NCI-H524 treated with DMSO at 0.1 percent for 48 hours (cell line): ENCODE data around the gene LMAN1L.

Experiments used
- DNase-seq: peaks from one replicate; lab custom pipeline; 2025; lab: John Stamatoyannopoulos, UW

The LMAN1L gene

DNA sequence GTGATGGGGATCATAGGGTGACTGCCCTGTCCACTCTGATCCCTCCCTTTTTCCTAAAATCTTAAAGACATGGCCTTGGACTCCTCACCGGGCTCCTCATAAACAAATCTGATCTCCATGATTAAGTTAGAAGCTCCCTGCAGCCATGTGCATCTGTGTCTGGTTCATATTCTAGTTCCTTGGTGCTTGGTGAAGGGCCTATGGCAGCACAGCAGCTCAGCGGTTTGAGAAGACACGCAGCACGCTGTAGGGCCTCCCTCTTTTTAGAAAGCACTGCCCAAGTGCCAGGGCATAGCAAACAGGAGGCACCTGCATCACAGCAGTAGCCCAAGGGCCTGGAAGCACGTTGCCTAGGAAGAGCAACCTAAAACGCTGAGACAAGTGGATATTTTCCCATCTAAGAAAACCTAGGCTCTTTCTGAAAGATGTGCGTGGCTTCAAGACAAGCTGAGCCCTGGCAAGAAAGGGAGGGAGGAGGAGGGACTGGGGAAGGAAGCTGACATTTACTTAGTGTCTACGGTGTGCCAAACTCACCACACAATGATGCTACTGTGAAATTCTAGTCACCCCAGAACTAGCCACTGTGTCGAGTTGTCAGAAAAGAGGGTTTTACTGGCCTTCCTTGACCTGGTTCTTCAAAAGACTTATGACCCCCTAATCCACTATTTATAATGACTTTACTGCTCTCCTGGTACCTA, 45.2 kb downstream of the LMAN1L start:
- no peak for DNase-seq

DNA sequence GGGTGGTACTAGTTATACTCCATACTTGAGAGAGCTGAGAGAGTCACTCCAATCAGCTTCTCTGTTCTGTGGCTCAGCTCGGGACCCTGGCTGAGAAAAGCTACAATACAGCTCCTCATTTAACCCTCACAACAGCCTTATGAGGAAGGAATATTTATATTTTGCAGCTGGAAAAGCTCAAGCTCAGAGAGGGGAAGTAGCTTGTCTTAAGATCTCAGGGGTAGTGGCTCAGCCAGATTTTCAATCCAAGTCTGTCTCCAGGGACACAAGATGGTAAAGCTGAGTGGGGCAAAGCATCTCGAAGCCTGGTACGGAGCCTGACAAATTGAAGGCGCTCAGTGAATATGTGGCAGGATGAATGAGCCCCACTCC, 45.7 kb downstream of the LMAN1L start:
- DNase-seq: no peak

DNA sequence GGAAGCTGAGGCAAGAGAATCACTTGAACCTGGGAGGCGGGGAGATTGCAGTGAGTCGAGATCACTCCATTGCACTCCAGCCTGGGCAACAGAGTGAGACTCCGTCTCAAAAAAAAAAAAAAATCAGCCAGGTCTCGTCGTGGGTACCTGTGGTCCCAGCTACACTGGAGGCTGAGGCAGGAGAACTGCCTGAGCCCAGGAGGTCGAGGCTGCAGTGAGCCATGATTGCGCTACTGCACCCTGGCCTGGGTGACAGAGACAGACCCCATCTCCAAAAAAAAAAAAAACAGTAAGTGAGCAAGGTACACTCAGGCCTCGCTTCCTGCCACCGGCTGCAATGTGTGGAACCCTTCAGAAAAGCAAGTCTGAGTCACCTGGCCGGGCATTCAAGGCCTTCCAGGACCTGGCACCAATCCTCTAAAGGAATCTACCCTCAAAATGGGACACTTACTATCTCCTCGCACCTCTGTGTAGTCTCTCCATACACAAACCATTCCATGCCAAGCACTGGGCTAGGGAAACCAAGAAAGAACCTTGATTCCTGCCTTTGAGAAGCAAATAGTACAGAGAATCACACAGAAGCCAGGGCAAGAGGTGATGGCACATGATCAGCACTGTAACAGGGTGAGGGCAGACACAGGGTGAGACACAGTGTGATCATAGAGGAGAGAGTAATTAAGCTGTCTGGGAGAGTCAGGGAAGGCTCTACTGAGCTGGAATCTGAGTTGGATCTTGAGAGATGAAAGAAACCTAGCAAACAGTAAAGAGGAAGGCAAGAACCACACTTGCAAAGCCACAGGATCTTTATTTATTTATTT, 50.8 kb downstream of the LMAN1L start:
- DNase-seq: no peak

DNA sequence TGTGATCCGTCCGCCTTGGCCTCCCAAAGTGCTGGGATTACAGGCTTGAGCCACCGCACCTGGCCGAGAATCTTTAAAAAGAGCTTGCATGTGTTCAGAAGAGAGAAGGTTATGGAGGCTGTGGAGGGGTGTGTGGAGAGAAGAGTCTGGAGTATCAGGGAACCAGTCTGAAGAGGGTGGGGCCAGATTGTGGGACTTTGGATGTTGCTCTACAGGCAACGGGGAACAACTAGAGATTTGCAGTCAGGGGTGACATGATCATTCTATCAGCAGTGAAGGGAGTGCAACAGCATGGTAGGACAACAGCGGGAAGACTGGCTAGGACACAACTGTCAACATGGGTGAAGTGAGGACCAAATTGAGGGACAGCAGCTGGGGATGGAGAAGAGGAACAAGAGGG, 51.7 kb downstream of the LMAN1L start:
- DNase-seq: no peak

DNA sequence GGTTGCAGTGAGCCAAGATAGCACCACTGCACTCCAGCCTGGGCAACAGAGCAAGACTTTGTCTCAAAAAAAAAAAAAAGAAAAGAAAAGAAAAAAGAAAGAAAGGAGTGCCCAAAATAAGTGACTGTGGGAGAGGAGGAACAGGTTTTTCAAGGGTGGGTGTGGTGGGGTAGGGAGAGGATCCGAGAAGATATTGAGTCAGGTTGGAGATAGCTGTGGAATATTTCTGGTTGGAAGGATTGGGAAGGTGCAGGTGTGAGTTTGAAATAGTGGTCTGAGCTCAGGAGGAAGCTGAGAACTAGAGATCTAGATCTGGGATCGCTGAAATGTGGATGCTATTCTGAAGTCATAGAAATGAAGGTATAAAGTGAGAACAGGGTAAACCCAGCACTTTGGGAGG, 52.7 kb downstream of the LMAN1L start:
- DNase-seq: no peak

DNA sequence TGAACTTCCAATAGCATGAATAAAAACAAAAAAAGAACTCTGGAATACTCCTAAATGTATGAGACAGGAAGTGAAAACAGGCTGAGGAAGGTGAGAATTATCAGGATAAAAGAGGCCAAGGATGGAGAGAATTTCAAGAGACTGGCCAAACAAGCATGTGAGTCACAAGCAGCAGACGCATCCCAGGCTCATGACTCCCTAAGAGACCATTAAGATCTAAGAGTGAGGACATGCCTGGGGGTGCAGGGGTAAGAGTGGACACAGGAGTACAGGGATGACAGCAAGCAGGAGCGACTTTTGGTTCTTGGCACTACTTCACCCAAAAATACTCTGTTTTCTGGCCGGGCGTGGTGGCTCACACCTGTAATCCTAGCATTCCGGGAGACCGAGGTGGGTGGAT, 53.5 kb downstream of the LMAN1L start:
- DNase-seq: no peak

DNA sequence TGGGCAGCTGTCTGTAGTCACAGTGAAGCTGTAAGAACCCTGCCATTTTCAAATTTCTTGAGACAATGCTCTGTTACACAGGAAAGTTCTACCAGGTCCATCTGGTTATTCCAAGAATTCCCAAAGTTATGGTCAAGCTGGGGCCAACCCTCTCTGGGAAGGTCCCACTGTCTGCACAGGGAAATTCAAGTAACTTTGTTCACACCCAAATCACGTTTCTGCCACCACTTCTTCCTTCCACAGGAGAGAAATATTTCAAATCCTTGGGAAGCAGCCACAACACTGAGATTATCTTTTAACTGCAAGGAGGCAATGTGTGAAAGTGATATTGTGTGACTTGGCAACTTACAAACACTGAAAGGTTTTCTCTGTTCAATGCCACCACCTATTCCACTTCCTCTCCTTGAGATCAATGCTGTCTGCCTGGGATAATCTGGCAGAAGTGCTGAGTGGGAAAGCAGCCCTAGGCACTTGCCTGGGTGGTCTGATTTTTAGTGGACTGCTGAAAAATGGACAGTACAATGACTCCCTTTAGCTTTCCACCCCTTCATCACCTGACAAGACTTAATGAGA, 54.9 kb downstream of the LMAN1L start:
- DNase-seq: no peak

DNA sequence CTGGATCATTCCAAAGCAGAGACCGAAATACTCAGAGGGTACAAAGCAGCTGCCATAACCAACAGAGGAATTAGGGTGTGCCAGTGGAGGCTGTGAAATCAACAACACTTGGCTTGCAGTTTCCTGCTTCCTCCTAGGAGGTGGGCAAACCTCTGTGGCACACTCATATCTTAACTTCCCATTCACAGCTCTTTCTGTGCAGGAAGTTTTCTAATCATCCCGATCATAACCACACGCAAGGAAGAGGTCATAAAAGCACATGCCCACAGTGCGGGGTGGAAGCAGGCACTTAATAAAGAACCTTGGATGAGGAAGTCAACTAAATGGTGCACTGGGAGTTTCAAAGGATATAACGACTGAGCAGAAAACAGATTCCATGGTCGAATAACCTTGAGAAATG, 55.4 kb downstream of the LMAN1L start:
- no peak for DNase-seq

DNA sequence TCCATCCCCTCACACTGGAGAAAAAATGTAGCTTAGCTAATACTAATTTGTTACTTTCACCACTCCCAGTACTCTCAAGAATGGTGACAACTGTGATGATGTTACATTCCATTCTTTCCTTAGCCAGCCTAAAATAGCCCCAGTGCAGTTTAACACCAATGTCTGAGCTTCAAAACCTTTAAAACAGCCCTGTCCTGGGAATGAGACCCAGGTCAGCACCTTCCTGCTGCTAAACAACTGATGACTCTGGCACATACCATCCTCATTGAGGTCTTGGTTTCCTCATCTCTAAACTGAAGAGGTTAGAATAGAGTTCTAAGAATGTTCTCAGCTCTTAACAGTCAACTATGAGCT, 56.7 kb downstream of the LMAN1L start:
- no peak for DNase-seq

DNA sequence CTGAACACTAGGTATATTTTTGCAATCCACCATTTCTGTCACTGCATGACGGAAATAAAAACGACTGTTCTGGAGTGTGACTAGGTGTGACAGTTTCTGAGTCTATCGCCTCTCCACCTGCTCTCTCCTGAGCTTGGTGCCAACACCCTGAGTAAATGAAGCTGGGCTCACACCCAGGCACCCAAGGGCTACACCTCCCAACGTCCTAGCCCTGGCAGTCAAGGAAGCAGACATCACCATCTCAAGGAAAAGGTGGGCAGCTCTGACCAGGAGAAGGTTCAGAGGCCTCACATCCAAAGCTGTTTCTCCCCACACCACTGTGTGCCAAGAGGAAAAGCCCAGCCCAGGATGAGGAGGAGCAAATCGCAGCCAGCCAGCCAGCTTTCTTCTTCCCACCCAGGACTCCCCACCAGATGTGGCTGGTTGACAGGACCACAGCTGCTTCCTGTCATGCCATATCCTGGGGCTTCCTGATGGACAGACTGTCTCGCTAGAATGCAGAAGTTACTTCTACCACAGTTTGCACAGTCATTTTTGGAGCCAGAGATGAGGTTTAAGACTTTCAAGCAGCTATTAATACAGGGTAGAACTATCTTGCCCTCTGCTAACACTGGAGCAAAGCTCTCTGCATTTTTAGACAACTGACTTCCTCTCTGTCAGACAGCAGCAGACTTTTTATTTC, 57.2 kb downstream of the LMAN1L start:
- DNase-seq: no peak

DNA sequence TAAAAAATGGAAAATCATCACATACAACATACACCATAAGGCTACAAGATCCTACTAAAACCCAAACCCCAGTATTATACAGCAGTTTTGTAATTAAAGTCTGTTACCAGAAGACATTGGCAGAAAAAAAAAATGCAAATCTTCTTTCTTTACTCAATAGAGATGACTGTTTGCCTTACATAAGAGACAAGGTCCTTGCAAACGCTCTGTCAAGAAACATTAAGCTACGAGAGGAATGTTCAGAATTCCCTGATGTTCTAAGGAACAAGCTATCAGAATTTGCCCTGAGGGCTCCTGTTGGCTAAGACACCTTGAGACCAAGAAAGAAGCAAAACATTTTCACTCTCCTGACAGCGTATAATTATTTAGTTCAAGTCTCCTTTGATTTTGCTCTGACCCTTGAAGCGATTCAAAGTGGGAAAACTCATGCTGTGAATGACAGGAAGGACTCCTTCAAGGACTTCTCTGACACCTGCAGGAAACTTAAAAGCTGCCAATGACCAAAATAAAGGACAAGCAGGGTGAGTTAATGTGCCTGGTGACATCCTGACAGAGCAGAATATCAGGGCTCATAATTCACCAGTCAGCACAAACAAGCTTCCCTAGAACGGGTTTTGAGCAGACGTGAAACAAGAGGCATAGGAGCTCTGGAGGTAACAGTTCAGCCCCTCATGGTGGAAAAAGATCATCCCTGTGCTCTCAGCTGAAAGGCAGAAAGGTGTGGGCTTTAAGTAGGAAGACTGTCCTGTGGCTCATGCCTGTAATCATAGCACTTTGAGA, 58.0 kb downstream of the LMAN1L start:
- DNase-seq: no peak

DNA sequence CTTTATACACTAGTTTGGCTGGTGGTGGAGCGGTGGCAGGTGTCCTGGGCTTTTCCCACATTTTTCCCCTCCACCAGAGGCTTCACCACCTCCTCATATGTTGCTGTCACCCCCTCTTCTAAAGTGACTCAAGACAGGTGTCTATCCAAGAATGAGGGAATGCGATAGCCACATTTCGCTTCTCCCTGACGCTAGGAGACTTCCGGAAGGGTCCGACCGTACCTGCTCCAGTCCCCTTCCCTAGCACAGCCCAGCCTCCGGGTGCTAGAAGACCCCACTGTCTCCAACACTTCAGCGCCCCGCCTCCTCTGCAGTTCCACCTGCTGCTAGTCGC, 60.0 kb downstream of the LMAN1L start:
- no peak for DNase-seq

DNA sequence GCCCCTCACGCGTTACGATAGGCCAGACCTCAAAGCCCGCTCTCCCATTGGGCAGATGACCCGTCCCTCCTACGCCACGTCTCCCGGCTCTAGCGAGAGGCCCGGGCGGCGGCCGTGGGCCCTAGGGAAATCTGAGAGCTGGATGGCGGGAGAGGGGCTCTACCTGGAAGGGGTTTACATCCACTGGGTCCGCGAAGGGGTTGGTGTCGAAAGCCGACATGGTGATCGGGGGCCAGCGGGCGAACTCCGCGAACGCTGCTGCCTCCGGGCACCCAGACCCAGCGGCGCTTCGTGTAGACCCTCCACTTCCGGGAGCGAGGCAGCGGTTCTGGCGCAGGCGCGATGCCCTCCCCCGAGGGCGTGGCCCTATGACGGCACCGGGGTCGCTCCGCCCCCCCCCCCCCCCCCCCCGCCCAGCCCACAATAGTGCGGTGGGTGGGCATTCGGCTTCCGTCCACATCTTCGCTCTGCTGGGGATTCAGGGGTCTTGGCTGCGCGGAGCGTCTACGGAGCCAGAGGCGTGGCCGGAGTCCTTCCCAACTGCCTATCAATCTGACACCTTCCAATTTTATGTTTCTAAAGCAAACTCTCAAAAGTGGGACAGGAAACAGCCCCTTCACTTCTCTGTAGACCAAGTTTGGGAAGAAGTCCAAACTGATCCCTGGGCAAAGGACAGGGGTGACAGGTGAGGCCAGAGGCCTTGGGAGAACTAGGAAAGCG, 60.6 kb downstream of the LMAN1L start, which contains the start of gene SCAMP2:
TSS of gene SCAMP2 (minus strand) at position 330 of the 720 bp plus-strand sequence. CDS start at position 220, 110 bp downstream.
- DNase-seq: peak; percentile 89

DNA sequence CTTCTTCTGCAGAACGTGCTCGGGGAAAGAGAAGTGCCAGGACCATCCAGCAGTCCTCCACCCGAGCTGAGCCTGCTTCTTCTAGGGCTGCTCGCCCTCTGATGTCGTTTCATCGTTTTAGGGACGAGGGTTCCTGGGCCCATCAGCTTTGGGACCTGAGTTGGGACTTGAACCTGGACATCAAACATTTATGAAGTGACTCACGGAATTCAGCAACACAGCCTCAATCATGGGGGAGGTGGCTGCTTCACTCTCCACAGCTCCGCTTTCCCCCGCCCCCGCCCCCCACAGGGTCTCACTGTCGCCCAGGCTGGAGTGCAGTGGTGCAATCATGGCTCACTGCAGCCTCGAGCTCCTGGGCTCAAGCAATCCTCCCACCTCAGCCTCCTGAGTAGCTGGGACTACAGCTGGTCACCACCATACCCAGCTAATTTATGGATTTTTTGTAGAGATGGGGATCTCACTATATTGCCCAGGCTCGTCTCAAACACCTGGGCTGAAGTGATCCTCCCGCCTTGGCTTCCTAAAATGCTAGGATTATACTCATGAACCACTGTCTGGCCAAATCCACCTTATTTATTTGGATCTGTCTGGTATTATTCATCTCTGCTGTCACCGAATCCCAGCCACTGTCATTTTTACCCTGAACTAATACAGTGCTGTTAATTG, 61.3 kb downstream of the LMAN1L start:
- DNase-seq: no peak
